ENCODE data around the gene KRT8.

Gene KRT8

GRCh38 chr12:52947738-52948423 lies 43.0 kb upstream of the KRT8 start:
- no peak for FAIRE-seq

GRCh38 chr12:52946797-52947547 lies 42.1 kb upstream of the KRT8 start:
- DNase-seq (ENCODE audit: insufficient read length, low spot score) (no peak), FAIRE-seq (no peak)
- TF ChIP-seq CTCF (IDR thresholded peaks at IDR 0.05; ENCODE audit: insufficient read depth, missing control alignments), result no peak

More at GRCh38 chr12:52947738-52948423, 43.0 kb upstream of the KRT8 start:
- no peak for TF ChIP-seq CTCF (IDR thresholded peaks at IDR 0.05; ENCODE audit: insufficient read depth, missing control alignments)
- no peak for DNase-seq (ENCODE audit: insufficient read length, low spot score)

- FAIRE-seq (no peak), DNase-seq (ENCODE audit: insufficient read length, low spot score) (no peak)
- TF ChIP-seq CTCF (IDR thresholded peaks at IDR 0.05; ENCODE audit: insufficient read depth, missing control alignments), result no peak
Observed at GRCh38 chr12:52946334-52946733, 41.5 kb upstream of the KRT8 start.

GRCh38 chr12:52945389-52946232 lies 40.7 kb upstream of the KRT8 start:
- DNase-seq (ENCODE audit: insufficient read length, low spot score), result no peak
- TF ChIP-seq CTCF (IDR thresholded peaks at IDR 0.05; ENCODE audit: insufficient read depth, missing control alignments), result no peak
- no peak for FAIRE-seq

GRCh38 chr12:52944683-52945388 lies 40.0 kb upstream of the KRT8 start:
- no peak for DNase-seq (ENCODE audit: insufficient read length, low spot score)
- FAIRE-seq, result no peak
- no peak for TF ChIP-seq CTCF (IDR thresholded peaks at IDR 0.05; ENCODE audit: insufficient read depth, missing control alignments)

- no peak for TF ChIP-seq CTCF (IDR thresholded peaks at IDR 0.05; ENCODE audit: insufficient read depth, missing control alignments)
- DNase-seq (ENCODE audit: insufficient read length, low spot score) (no peak), FAIRE-seq (no peak)
Observed at GRCh38 chr12:52942901-52943181, 38.0 kb upstream of the KRT8 start.

Measured in D721Med (cell line).